ENCODE data around the gene FXYD1. TPM values are rescaled to one million over a fixed set of nuclear protein-coding genes. Genes with fewer than 3 reads are reported as not detected.

Gene FXYD1
- total RNA-seq, 4 donors from 2014 or later, result 2.0 to 10.9 (median 6.7) TPM

DNA sequence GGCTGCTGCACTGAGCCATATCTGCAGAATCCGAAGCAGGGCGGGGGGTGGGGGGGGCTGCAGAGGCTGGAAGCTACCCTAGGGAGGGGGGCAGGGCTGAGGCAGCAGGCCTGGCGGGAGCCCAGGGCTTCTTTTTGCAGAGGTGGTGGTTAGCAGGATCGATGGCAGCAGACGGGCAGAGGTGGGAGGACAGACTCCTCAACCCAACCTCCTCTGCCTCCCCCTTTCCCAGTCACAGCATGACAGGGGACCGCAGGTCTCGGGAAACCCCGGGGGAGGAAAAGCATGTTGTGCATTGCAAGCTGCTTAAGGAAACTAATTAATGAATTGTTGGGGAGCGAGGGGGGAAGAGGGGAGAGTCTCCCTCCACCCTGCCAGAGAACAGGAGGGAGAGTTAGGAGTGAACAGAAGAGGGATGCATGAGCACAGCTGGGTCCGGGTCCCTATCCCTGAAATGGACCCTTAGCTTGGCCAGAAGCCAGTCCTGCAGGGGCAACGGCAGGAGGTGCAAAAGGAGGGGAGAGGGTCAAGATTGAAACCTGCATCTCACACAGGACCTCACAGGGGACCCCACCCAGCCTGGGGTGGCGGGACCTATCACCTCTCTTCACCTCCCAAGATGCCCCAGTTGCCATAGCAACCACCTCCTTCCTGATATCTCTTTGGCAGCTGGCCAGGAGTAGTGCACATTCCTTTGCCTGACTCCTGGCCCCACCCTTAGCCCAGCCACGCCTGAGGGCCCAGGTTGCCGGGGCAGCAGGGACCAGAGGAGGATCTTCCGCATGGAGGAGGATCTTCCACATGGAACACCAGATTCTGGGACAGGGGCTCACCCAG, 6.2 kb downstream of the FXYD1 start:
- H3K36me3 ChIP-seq, result no peaks in the 10 kb centered on the region
- H3K27ac ChIP-seq, result no peak overlapping the region
- peaks cover 23% of the 10 kb centered on the region for H3K27me3 ChIP-seq
- H3K4me1 ChIP-seq, result peaks cover 40% of the 10 kb centered on the region
- H3K9me3 ChIP-seq, result no peaks in the 10 kb centered on the region
- no peak for DNase-seq (ENCODE audit: low spot score in 2 of 2)
- H3K4me3 ChIP-seq, result no peak overlapping the region
- 29% methylated on average over 9 of the region's 15 CpGs for WGBS
- TF ChIP-seq EP300 (IDR thresholded peaks at IDR 0.05) (no peak), POLR2A (IDR thresholded peaks at IDR 0.05) (no peak), POLR2AphosphoS5 (IDR thresholded peaks at IDR 0.05) (no peak)
- TF ChIP-seq, protein P1, sequence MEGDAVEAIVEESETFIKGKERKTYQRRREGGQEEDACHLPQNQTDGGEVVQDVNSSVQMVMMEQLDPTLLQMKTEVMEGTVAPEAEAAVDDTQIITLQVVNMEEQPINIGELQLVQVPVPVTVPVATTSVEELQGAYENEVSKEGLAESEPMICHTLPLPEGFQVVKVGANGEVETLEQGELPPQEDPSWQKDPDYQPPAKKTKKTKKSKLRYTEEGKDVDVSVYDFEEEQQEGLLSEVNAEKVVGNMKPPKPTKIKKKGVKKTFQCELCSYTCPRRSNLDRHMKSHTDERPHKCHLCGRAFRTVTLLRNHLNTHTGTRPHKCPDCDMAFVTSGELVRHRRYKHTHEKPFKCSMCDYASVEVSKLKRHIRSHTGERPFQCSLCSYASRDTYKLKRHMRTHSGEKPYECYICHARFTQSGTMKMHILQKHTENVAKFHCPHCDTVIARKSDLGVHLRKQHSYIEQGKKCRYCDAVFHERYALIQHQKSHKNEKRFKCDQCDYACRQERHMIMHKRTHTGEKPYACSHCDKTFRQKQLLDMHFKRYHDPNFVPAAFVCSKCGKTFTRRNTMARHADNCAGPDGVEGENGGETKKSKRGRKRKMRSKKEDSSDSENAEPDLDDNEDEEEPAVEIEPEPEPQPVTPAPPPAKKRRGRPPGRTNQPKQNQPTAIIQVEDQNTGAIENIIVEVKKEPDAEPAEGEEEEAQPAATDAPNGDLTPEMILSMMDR (IDR thresholded peaks at IDR 0.05), result no peak

DNA sequence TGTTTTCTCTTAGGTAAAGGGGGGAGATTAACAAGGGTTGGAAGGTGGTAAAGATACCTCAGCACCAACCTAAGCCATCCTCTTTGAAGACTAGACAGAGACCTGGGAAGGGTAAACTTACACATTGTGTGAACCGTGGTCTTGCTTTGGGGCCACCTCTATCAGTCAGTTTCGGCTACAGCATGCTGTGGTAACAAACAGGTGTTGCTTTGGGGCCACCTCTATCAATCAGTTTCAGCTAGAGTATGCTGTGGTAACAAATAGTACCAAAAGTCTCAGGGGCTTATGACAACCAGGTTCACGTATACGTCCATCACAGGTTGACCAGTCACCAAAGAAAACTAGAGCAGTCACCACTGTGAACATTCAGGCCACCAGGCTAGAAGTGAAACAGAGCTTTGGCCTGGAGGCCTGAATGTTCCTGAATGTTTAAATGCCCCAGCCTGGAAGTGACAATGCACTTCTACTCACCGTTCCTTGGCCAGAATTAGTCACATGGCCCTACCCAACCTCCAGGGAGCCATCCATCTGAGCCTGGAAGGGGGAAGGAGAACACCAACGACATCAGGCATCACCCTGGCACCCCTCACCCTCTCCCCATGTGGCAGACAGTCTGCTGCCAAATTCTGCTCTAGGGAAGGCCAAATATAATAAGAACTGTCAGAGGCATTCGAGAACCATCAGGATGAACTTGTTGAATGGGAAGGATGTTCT, 8.3 kb downstream of the FXYD1 start:
- H3K4me1 ChIP-seq, result peaks cover 22% of the 10 kb centered on the region
- no peak overlapping the region for H3K4me3 ChIP-seq
- H3K27me3 ChIP-seq, result peaks cover 23% of the 10 kb centered on the region
- WGBS, result 73% methylated on average over 7 of the region's 7 CpGs
- TF ChIP-seq, protein P1 (IDR thresholded peaks at IDR 0.05), result no peak
- TF ChIP-seq POLR2AphosphoS5 (IDR thresholded peaks at IDR 0.05) (no peak), EP300 (IDR thresholded peaks at IDR 0.05) (no peak), POLR2A (IDR thresholded peaks at IDR 0.05) (no peak)
- DNase-seq (ENCODE audit: low spot score in 2 of 2), result no peak
- H3K9me3 ChIP-seq, result no peaks in the 10 kb centered on the region
- H3K36me3 ChIP-seq, result no peaks in the 10 kb centered on the region
- no peak overlapping the region for H3K27ac ChIP-seq

DNA sequence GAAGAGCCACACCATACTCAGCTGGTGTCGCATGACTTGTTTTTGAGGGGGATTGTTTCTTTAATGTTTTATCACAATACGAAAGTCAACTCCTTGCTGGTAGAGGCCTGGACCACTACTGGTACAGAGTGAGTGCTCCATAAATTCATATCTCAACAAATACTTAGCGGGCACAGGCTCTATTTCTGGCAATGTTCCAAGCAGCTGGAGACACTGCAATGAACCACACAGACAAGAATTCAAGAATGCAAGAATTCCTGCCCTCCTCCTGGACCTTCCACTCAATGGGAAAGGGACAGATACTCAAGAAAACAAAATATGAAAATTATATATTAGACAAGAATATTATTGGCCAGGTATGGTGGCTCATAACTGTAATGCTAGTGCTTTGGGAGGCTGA, 10.8 kb downstream of the FXYD1 start:
- no peaks in the 10 kb centered on the region for H3K9me3 ChIP-seq
- no peaks in the 10 kb centered on the region for H3K36me3 ChIP-seq
- no peak overlapping the region for H3K27ac ChIP-seq
- H3K4me3 ChIP-seq, result no peak overlapping the region
- no peak for DNase-seq (ENCODE audit: low spot score in 2 of 2)
- H3K27me3 ChIP-seq, result peaks cover 12% of the 10 kb centered on the region
- TF ChIP-seq, protein P1 (IDR thresholded peaks at IDR 0.05), result no peak
- TF ChIP-seq EP300 (IDR thresholded peaks at IDR 0.05) (no peak), POLR2A (IDR thresholded peaks at IDR 0.05) (no peak), POLR2AphosphoS5 (IDR thresholded peaks at IDR 0.05) (no peak)
- 93% methylated on average over 3 of the region's 3 CpGs for WGBS
- H3K4me1 ChIP-seq, result peaks cover 16% of the 10 kb centered on the region

DNA sequence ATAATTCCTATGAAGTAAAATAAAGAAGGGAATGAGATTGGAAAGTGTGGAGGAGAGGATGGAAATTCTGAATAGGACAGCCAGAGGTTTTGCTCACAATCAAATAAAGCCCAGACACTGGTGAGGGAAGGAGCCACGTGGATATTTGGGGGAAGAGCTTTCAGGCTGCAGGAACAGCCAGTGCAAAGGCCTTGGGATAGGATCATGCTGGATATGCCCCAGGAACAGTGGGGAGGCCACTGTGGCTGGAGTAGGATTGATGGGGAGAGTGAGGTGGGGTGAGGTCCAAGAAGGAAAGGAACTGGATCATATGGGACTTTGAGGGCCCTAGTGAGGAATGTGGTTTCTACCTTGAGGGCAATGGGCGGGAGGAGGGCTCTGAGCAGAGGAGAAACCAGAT, 11.8 kb downstream of the FXYD1 start:
- Histone ChIP-seq H3K9me3 (no peaks in the 10 kb centered on the region), H3K4me1 (peaks cover 23% of the 10 kb centered on the region), H3K27me3 (peaks cover 7% of the 10 kb centered on the region), H3K27ac (no peak overlapping the region), H3K4me3 (no peak overlapping the region), H3K36me3 (no peaks in the 10 kb centered on the region)
- no peak for TF ChIP-seq POLR2A (IDR thresholded peaks at IDR 0.05)
- no peak for TF ChIP-seq EP300 (IDR thresholded peaks at IDR 0.05)
- TF ChIP-seq POLR2AphosphoS5 (IDR thresholded peaks at IDR 0.05), result no peak
- TF ChIP-seq, protein P1 (IDR thresholded peaks at IDR 0.05), result no peak
- no peak for DNase-seq (ENCODE audit: low spot score in 2 of 2)
- 70% methylated on average over 2 of the region's 2 CpGs for WGBS
